K562 (cell line): ENCODE measurements around the gene MYOM1. TPM values are rescaled to one million over a fixed set of nuclear protein-coding genes. Genes with fewer than 3 reads are reported as not detected.

Experiments
- BRCA1 ChIP-seq, 2 experiments: fragments of 450-650 bp in 1 of 2; sonication (generic) in 1 of 2; formaldehyde crosslinking in 1 of 2; IDR thresholded peaks; 2 replicates each; pipeline versions ENCODE4 v1.5.0 to v1.6.1; 2017 to 2020; ENCODE audit warnings: mild to moderate bottlenecking in 1 of 2, missing genetic modification reagents in 1 of 2
- CEBPG ChIP-seq, 3 experiments: fragments of 200-800 bp in 1 of 3; sonication (Bioruptor generic) in 1 of 3; sonication (generic) in 1 of 3; formaldehyde crosslinking in 1 of 3; IDR thresholded peaks in 2 of 3; conservative IDR thresholded peaks in 1 of 3; 2 replicates each; pipeline versions ENCODE4 v1.6.1 to v1.8.0; 2016 to 2022; ENCODE audit warnings: missing compliant biosample characterization in 2 of 3, missing genetic modification characterization in 2 of 3, mild to moderate bottlenecking in 1 of 3, missing genetic modification reagents in 1 of 3
- CREBBP ChIP-seq: IDR thresholded peaks from one replicate; pipeline ENCODE4 v1.6.1; 2012; ENCODE audit warnings: low read depth, mild to moderate bottlenecking, control low read depth, inconsistent platforms, low read length
- CTBP1 ChIP-seq: fragments of 450-650 bp; IDR thresholded peaks from 2 replicates; pipeline ENCODE4 v1.6.1; 2016; ENCODE audit warnings: borderline replicate concordance
- ETS2 ChIP-seq: IDR thresholded peaks from 2 replicates; pipeline ENCODE4 v1.6.1; 2016; ENCODE audit warnings: borderline replicate concordance, missing genetic modification characterization, mild to moderate bottlenecking, moderate library complexity, missing compliant biosample characterization; ENCODE audit not compliant: poor library complexity, severe bottlenecking
- FOXP1 ChIP-seq: sonication (generic); formaldehyde crosslinking; IDR thresholded peaks from 2 replicates; pipeline ENCODE4 v1.8.0; 2022; ENCODE audit warnings: mild to moderate bottlenecking, missing genetic modification reagents
- IRF2 ChIP-seq: sonication (generic); formaldehyde crosslinking; IDR thresholded peaks from 2 replicates; pipeline ENCODE4 v1.8.1; 2022; ENCODE audit warnings: mild to moderate bottlenecking, missing genetic modification reagents
- MAFG ChIP-seq: fragments of 450-650 bp; conservative IDR thresholded peaks from 2 replicates; pipeline ENCODE4 v1.6.1; 2016; ENCODE audit warnings: missing genetic modification characterization, missing compliant biosample characterization
- MEF2D ChIP-seq: conservative IDR thresholded peaks from 2 replicates; pipeline ENCODE4 v1.6.1; 2016; ENCODE audit warnings: low read depth, missing genetic modification characterization, missing compliant biosample characterization
- MTF1 ChIP-seq: fragments of 250-450 bp; sonication (Bioruptor Pico); IDR thresholded peaks from 2 replicates; pipeline ENCODE4 v1.9.0; 2021; ENCODE audit warnings: moderate library complexity, mild to moderate bottlenecking, inconsistent platforms, borderline replicate concordance
- NFE2 ChIP-seq: IDR thresholded peaks from 2 replicates; pipeline ENCODE4 v1.6.1; 2014; ENCODE audit warnings: antibody characterized with exemption, low read depth
- NR3C1 ChIP-seq: sonication (generic); formaldehyde crosslinking; IDR thresholded peaks from 2 replicates; pipeline ENCODE4 v1.8.1; 2022; ENCODE audit warnings: missing genetic modification reagents
- NUFIP1 ChIP-seq: fragments of 450-650 bp; IDR thresholded peaks from 2 replicates; pipeline ENCODE4 v1.6.1; 2018; ENCODE audit not compliant: partially characterized antibody
- PHTF2 ChIP-seq: fragments of 250-450 bp; sonication (Bioruptor Pico); IDR thresholded peaks from 2 replicates; pipeline ENCODE4 v1.5.0; 2021; ENCODE audit warnings: mild to moderate bottlenecking
- RBM15 ChIP-seq: fragments of 200-400 bp; formaldehyde crosslinking; IDR thresholded peaks from 2 replicates; pipeline ENCODE4 v1.6.1; 2018; ENCODE audit warnings: mild to moderate bottlenecking, low read length, moderate library complexity; ENCODE audit not compliant: insufficient read depth
- SNRNP70 ChIP-seq: fragments of 200-400 bp; formaldehyde crosslinking; optimal IDR thresholded peaks from 2 replicates; pipeline ENCODE3; 2017; ENCODE audit warnings: low read depth, low read length
- SOX6 ChIP-seq: fragments of 450-650 bp; IDR thresholded peaks from 2 replicates; pipeline ENCODE4 v1.6.1; 2014; ENCODE audit warnings: mild to moderate bottlenecking
- TFAM ChIP-seq: fragments of 250-450 bp; sonication (Bioruptor Pico); conservative IDR thresholded peaks from 2 replicates; pipeline ENCODE4 v1.5.0; 2021; ENCODE audit warnings: mild to moderate bottlenecking, moderate library complexity
- TRIM24 ChIP-seq, 2 experiments: fragments of 450-650 bp; IDR thresholded peaks; 2 replicates each; pipeline ENCODE4 v1.6.1; 2016
- ZBTB17 ChIP-seq: fragments of 450-650 bp; formaldehyde crosslinking; IDR thresholded peaks from 2 replicates; pipeline ENCODE4 v1.4.0; 2020; ENCODE audit warnings: mild to moderate bottlenecking
- polyA plus RNA-seq, 8 experiments: library from polyadenylated mRNA; depleted of rRNA in 4 of 8; stranded (reverse) in 5 of 8; unstranded in 3 of 8; fragments of >200 nt; fragmentation: Nextera tagmentation in 2 of 8; fragmentation: Illumina TruSeq in 1 of 8; extraction: Ambion mirVana in 2 of 8; extraction: Trizol in 1 of 8; gene quantifications; 2 replicates each; pipeline versions ENCODE4 v1.2.1 to v1.2.3, GENCODE V29; 2011 to 2014; ENCODE audit warnings: inconsistent platforms in 1 of 8, missing spikeins in 1 of 8
- total RNA-seq, 7 experiments: library from RNA; depleted of rRNA in 6 of 7; stranded (reverse); fragments of >200 nt in 6 of 7; fragmentation: Illumina TruSeq in 2 of 7; extraction: Trizol in 2 of 7; gene quantifications; 2 replicates each; pipeline versions ENCODE4 v1.2.1 to v1.2.3, GENCODE V29; 2011 to 2021; ENCODE audit warnings: low replicate concordance in 1 of 7
- TF ChIP-seq, protein P1 (sequence below), 2 experiments: fragments of 450-650 bp in 1 of 2; sonication (generic) in 1 of 2; formaldehyde crosslinking in 1 of 2; IDR thresholded peaks in 1 of 2; conservative IDR thresholded peaks in 1 of 2; 2 replicates each; pipeline versions ENCODE4 v1.6.1 to v1.8.1; 2016 to 2023; ENCODE audit warnings: mild to moderate bottlenecking in 2 of 2, moderate library complexity in 2 of 2, inconsistent platforms in 1 of 2, missing genetic modification reagents in 1 of 2
- TF ChIP-seq, protein P2 (sequence below): fragments of 450-650 bp; conservative IDR thresholded peaks from 2 replicates; pipeline ENCODE4 v1.6.1; 2016; ENCODE audit warnings: missing genetic modification characterization, low read depth, mild to moderate bottlenecking, control low read depth, missing compliant biosample characterization
- TF ChIP-seq, protein P3 (sequence below): fragments of 250-450 bp; sonication (Bioruptor Pico); IDR thresholded peaks from 2 replicates; pipeline ENCODE4 v1.5.0; 2022; ENCODE audit warnings: mild to moderate bottlenecking

MYOM1 gene
- total and polyA plus RNA-seq, 9 of the 15 experiments (the other 6 are each of a cell fraction or from before 2014, with no cell fraction given): 0.01 to 0.62 (median 0.25) TPM

DNA sequence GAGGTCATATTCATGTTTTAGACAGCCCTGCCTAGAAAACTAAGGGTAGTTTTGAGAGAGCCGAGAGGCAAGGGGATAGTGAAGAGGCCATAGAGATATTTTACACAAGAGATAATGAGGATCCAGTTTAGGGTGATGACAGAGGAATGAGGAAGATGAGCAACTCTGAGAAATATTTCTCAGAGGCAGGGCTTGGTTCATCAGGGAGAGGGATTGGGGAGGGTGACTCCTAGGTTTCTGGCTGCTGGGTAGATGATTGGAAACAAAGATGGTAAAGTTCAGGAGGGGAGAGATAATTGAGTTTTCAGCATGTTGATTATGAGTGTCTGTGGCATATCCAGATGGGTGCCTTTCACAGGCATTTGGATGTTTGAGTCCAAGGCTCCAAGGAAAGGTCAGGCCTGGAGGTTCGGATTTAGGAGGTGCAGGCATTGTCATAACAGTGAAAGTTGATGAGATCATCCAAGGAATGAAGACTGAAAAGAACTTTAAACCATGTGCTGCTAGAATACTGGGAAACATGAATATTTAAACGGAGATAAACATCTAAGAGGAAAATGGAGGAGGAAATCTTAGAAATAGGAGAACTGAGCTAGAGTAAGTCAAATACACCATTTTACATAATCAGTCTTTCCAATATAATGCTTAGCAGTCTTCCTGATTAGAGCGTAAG lies 49.6 kb upstream of the MYOM1 start (continued):
- TF ChIP-seq ETS2 (tag): no peak
- peak; percentile 71 for TF ChIP-seq CTBP1
- TF ChIP-seq MTF1 (CRISPR knock-in tag): no peak
- no peak for TF ChIP-seq MAFG (tag)
- TF ChIP-seq NUFIP1: no peak
- TF ChIP-seq TRIM24 (IDR thresholded peaks at IDR 0.05): no peak
- TF ChIP-seq NFE2: no peak
- no peak for TF ChIP-seq SNRNP70
- TF ChIP-seq CEBPG (CRISPR knock-in tag; IDR thresholded peaks at IDR 0.05): peak; percentile 70; the same call in 1 of the 2 replicates
- TF ChIP-seq CEBPG (tag; conservative IDR thresholded peaks at IDR 0.05 in 1 of 2, IDR thresholded peaks at IDR 0.05 in 1 of 2): peak in 1 of 2 experiments; percentile 60; a peak in 2 of 4 replicates
- TF ChIP-seq IRF2 (CRISPR knock-in tag): no peak
- no peak for TF ChIP-seq PHTF2 (CRISPR knock-in tag)
- no peak for TF ChIP-seq RBM15
- no peak for TF ChIP-seq SOX6
- TF ChIP-seq FOXP1 (CRISPR knock-in tag): no peak
- no peak for TF ChIP-seq TFAM (CRISPR knock-in tag)
- TF ChIP-seq MEF2D (tag): no peak
- no peak for TF ChIP-seq BRCA1 (IDR thresholded peaks at IDR 0.05)
- TF ChIP-seq BRCA1 (CRISPR knock-in tag; IDR thresholded peaks at IDR 0.05): no peak
- TF ChIP-seq, protein P1, sequence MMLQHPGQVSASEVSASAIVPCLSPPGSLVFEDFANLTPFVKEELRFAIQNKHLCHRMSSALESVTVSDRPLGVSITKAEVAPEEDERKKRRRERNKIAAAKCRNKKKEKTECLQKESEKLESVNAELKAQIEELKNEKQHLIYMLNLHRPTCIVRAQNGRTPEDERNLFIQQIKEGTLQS (IDR thresholded peaks at IDR 0.05): peak; percentile 62
- TF ChIP-seq, protein P1 (CRISPR knock-in tag; conservative IDR thresholded peaks at IDR 0.05): no peak
- TF ChIP-seq, protein P2, sequence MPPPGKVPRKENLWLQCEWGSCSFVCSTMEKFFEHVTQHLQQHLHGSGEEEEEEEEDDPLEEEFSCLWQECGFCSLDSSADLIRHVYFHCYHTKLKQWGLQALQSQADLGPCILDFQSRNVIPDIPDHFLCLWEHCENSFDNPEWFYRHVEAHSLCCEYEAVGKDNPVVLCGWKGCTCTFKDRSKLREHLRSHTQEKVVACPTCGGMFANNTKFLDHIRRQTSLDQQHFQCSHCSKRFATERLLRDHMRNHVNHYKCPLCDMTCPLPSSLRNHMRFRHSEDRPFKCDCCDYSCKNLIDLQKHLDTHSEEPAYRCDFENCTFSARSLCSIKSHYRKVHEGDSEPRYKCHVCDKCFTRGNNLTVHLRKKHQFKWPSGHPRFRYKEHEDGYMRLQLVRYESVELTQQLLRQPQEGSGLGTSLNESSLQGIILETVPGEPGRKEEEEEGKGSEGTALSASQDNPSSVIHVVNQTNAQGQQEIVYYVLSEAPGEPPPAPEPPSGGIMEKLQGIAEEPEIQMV (tag): no peak
- TF ChIP-seq, protein P3, sequence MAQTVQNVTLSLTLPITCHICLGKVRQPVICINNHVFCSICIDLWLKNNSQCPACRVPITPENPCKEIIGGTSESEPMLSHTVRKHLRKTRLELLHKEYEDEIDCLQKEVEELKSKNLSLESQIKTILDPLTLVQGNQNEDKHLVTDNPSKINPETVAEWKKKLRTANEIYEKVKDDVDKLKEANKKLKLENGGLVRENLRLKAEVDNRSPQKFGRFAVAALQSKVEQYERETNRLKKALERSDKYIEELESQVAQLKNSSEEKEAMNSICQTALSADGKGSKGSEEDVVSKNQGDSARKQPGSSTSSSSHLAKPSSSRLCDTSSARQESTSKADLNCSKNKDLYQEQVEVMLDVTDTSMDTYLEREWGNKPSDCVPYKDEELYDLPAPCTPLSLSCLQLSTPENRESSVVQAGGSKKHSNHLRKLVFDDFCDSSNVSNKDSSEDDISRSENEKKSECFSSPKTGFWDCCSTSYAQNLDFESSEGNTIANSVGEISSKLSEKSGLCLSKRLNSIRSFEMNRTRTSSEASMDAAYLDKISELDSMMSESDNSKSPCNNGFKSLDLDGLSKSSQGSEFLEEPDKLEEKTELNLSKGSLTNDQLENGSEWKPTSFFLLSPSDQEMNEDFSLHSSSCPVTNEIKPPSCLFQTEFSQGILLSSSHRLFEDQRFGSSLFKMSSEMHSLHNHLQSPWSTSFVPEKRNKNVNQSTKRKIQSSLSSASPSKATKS: no peak
- 0 out of 2 replicates have a peak, but pooled peaks have one; percentile 43 for TF ChIP-seq ZBTB17 (CRISPR knock-in tag)
- TF ChIP-seq CREBBP: no peak
- TF ChIP-seq NR3C1 (CRISPR knock-in tag): no peak
